HepG2 (cell line): ENCODE measurements around the gene HEPHL1. TPM values are rescaled to one million over a fixed set of nuclear protein-coding genes. Genes with fewer than 3 reads are reported as not detected.

Source experiments
- ATAC-seq: fragments of 200-7000 bp; cut with Tn5 transposase; 3 replicates; pipeline ENCODE4 v1.9.1; 2020; ENCODE audit warnings: mild to moderate bottlenecking, moderate library complexity
- BruUV-seq: library from RNA; stranded (reverse); fragments of 400-500 nt; replicated peaks from 2 replicates; lab custom pipeline; 2021; lab: Mats Ljungman, UMichigan
- CTCF ChIA-PET: fragments of 300-600 bp; formaldehyde crosslinking; extraction: SDS; loops from one replicate; lab custom pipeline; 2021; ENCODE audit warnings: low total read pairs, inconsistent platforms, low intra/inter-chr PET ratio; lab: Yijun Ruan, JAX
- POLR2A ChIA-PET: fragments of 350-600 bp; sonication (Branson Sonifier 250); formaldehyde crosslinking; loops from one replicate; lab custom pipeline; 2020; ENCODE audit warnings: antibody characterized with exemption, inconsistent platforms; lab: Yijun Ruan, JAX
- DNase-seq: peaks from one replicate; pipeline ENCODE4 v3.0.0-alpha.2; 2015; ENCODE audit warnings: low spot score
- FAIRE-seq: peaks from 3 replicates; lab custom pipeline; 2011; peaks lifted over from hg19 to GRCh38; lab: Jason Lieb, UNC
- H2AFZ ChIP-seq: one replicate; pipeline ENCODE4 v1.6.1; 2011; ENCODE audit warnings: low read length, inconsistent platforms
- H3K27ac ChIP-seq: fragments of 300-600 bp; 3 replicates; pipeline ENCODE4 v1.8.0; 2011; ENCODE audit warnings: mixed run types, mild to moderate bottlenecking, mixed read lengths, low read length, inconsistent platforms; ENCODE audit not compliant: insufficient read depth; ENCODE audit errors: extremely low read length
- H3K27me3 ChIP-seq, 2 experiments: fragments of 200-600 bp in 1 of 2; 2 replicates in 1 of 2; 3 replicates in 1 of 2; pipeline versions ENCODE4 v1.6.0 to v1.8.0; 2011; ENCODE audit warnings: low read length in 2 of 2, mild to moderate bottlenecking in 2 of 2, moderate library complexity in 2 of 2, inconsistent platforms in 1 of 2; ENCODE audit not compliant: insufficient read depth in 2 of 2, control insufficient read depth in 1 of 2
- H3K36me3 ChIP-seq, 2 experiments: fragments of 200-600 bp in 1 of 2; replicated peaks in 1 of 2; 2 replicates in 1 of 2; 3 replicates in 1 of 2; pipeline versions ENCODE4 v1.5.1 to v1.8.0; 2011; ENCODE audit warnings: low read length in 2 of 2, inconsistent platforms in 1 of 2; ENCODE audit not compliant: insufficient read depth in 2 of 2, control insufficient read depth in 1 of 2
- H3K4me1 ChIP-seq: 2 replicates; pipeline ENCODE4 v1.5.1; 2012; ENCODE audit warnings: low read length, inconsistent platforms; ENCODE audit not compliant: insufficient read depth
- H3K4me2 ChIP-seq: 2 replicates; pipeline ENCODE4 v1.6.0; 2011; ENCODE audit warnings: low read depth, low read length, inconsistent platforms
- H3K4me3 ChIP-seq, 3 experiments: fragments of 200-600 bp in 1 of 3; sonication (generic), shearing (Covaris generic) in 1 of 3; replicated peaks in 1 of 3; 2 replicates each; pipeline ENCODE4 v1.5.1; 2011 to 2016; ENCODE audit warnings: low read length in 3 of 3, inconsistent platforms in 2 of 3, low read depth in 2 of 3, mild to moderate bottlenecking in 2 of 3, control low read depth in 1 of 3, mixed read lengths in 1 of 3; ENCODE audit not compliant: insufficient read depth in 1 of 3
- H3K79me2 ChIP-seq: one replicate; pipeline ENCODE4 v1.6.1; 2011; ENCODE audit warnings: low read length, inconsistent platforms; ENCODE audit not compliant: insufficient read depth
- H3K9ac ChIP-seq: 2 replicates; pipeline ENCODE4 v1.6.0; 2011; ENCODE audit warnings: mild to moderate bottlenecking, low read depth, low read length, inconsistent platforms; ENCODE audit not compliant: insufficient read depth
- H3K9me3 ChIP-seq: 2 replicates; pipeline ENCODE4 v1.5.1; 2012; ENCODE audit warnings: mild to moderate bottlenecking, low read length
- H4K20me1 ChIP-seq: 2 replicates; pipeline ENCODE4 v1.6.0; 2011; ENCODE audit warnings: inconsistent platforms, mild to moderate bottlenecking, low read length, moderate library complexity; ENCODE audit not compliant: insufficient read depth
- HIVEP1 ChIP-seq: sonication (generic); formaldehyde crosslinking; IDR thresholded peaks from 2 replicates; pipeline ENCODE4 v1.4.0; 2020; ENCODE audit warnings: mild to moderate bottlenecking, missing genetic modification reagents
- SMARCE1 ChIP-seq: fragments of 450-650 bp; IDR thresholded peaks from 2 replicates; pipeline ENCODE4 v1.6.1; 2017; ENCODE audit warnings: borderline replicate concordance
- SOX13 ChIP-seq, 3 experiments: fragments of 450-650 bp in 1 of 3; sonication (generic) in 1 of 3; formaldehyde crosslinking in 1 of 3; IDR thresholded peaks in 2 of 3; conservative IDR thresholded peaks in 1 of 3; 2 replicates each; pipeline versions ENCODE4 v1.5.0 to v1.6.1; 2016 to 2020; ENCODE audit warnings: antibody characterized with exemption in 1 of 3, mild to moderate bottlenecking in 1 of 3, missing compliant biosample characterization in 1 of 3, missing genetic modification reagents in 1 of 3, moderate library complexity in 1 of 3
- TRAFD1 ChIP-seq: sonication (generic); formaldehyde crosslinking; IDR thresholded peaks from 2 replicates; pipeline ENCODE4 v1.5.1; 2020; ENCODE audit warnings: missing genetic modification reagents, mild to moderate bottlenecking, borderline replicate concordance
- ZKSCAN8 ChIP-seq: IDR thresholded peaks from 2 replicates; pipeline ENCODE4 v1.6.1; 2016; ENCODE audit warnings: borderline replicate concordance, missing genetic modification reagents, missing compliant biosample characterization
- ZNF460 ChIP-seq: sonication (generic); formaldehyde crosslinking; IDR thresholded peaks from 2 replicates; pipeline ENCODE4 v1.5.1; 2020; ENCODE audit warnings: missing genetic modification reagents, mild to moderate bottlenecking, borderline replicate concordance
- ZNF652 ChIP-seq: IDR thresholded peaks from 2 replicates; pipeline ENCODE4 v1.6.1; 2016; ENCODE audit warnings: low read depth, borderline replicate concordance
- ZNF737 ChIP-seq: sonication (generic); formaldehyde crosslinking; IDR thresholded peaks from 2 replicates; pipeline ENCODE4 v1.5.0; 2020; ENCODE audit warnings: missing genetic modification reagents, mild to moderate bottlenecking, borderline replicate concordance
- WGBS: methylation state at CpG from one replicate; pipeline ENCODE4 v1.1.6; 2017; ENCODE audit warnings: low lambda C conversion rate; 5-methylcytosine and 5-hydroxymethylcytosine counted together
- in situ Hi-C: cut with HindIII; loops from 2 replicates; pipeline ENCODE4 v1.10.0; 2017; ENCODE audit warnings: low pct_unique_long_range_greater_than_20kb; ENCODE audit not compliant: extremely low pct_ligation_motif_present
- intact Hi-C: fragments of 100-400 bp; cut with micrococcal nuclease; formaldehyde crosslinking; loops from one replicate; pipeline ENCODE4 v1.10.0; 2022; ENCODE audit not compliant: unreplicated experiment
- polyA plus RNA-seq, 8 experiments: library from polyadenylated mRNA; depleted of rRNA in 3 of 8; stranded (reverse) in 7 of 8; unstranded in 1 of 8; fragments of >200 nt; fragmentation: Illumina TruSeq in 4 of 8; extraction: Trizol in 4 of 8; gene quantifications; 2 replicates each; pipeline versions ENCODE4 v1.2.1 to v1.2.3, GENCODE V29; 2011 to 2016; ENCODE audit warnings: low read depth in 4 of 8, missing spikeins in 1 of 8, mixed read lengths in 1 of 8; ENCODE audit not compliant: insufficient read depth in 1 of 8
- total RNA-seq, 5 experiments: library from RNA; depleted of rRNA; stranded (reverse); fragments of >200 nt; fragmentation: Illumina TruSeq; extraction: Trizol; gene quantifications; 2 replicates each; pipeline ENCODE4 v1.2.3, GENCODE V29; 2016; ENCODE audit warnings: low read depth in 1 of 5

HEPHL1 gene
- total and polyA plus RNA-seq, 2 of the 13 experiments (the other 11 are each of a cell fraction or from before 2014, with no cell fraction given): 0.04 to 0.05 TPM

GRCh38 chr11:94142308-94143281, 121.4 kb downstream of the HEPHL1 start:
- BruUV-seq: no TSS peak
- no peak overlapping the region for H3K9ac ChIP-seq
- CTCF ChIA-PET: no interaction called here

More at GRCh38 chr11:94142308-94143281, 121.4 kb downstream of the HEPHL1 start:
- no peaks in the 10 kb centered on the region; a peak in 1 of 5 replicates for H3K36me3 ChIP-seq
- peaks cover 61% of the 10 kb centered on the region for H3K79me2 ChIP-seq
- no peak for FAIRE-seq
- intact Hi-C loops (no loop called here), in situ Hi-C loops (no loop called here)
- peaks cover 16% of the 10 kb centered on the region for H4K20me1 ChIP-seq
- peak; percentile 56 for DNase-seq
- POLR2A ChIA-PET: interaction anchor here (3.1 kb wide), 1 partner anchor 14 kb away, joined by 10 read pairs; the partner anchor contains the start of gene PANX1
- no peak overlapping the region for H2AFZ ChIP-seq
- H3K4me3 ChIP-seq: no peak overlapping the region
- no peaks in the 10 kb centered on the region for H3K27me3 ChIP-seq
- ATAC-seq: 0 out of 3 replicates have a peak, but pooled peaks have one; percentile 18
- no peak for TF ChIP-seq HIVEP1
- no peak for TF ChIP-seq ZNF737 (CRISPR knock-in tag)
- TF ChIP-seq SMARCE1: no peak
- no peak for TF ChIP-seq ZNF460 (CRISPR knock-in tag)
- no peak for TF ChIP-seq ZNF652 (CRISPR knock-in tag)
- no peak for TF ChIP-seq ZKSCAN8 (CRISPR knock-in tag)
- TF ChIP-seq SOX13 (IDR thresholded peaks at IDR 0.05): no peak
- peak in 1 of 2 experiments; percentile 62; a peak in 1 of 4 replicates for TF ChIP-seq SOX13 (CRISPR knock-in tag; conservative IDR thresholded peaks at IDR 0.05 in 1 of 2, IDR thresholded peaks at IDR 0.05 in 1 of 2)
- TF ChIP-seq TRAFD1 (CRISPR knock-in tag): no peak
- WGBS: 95% methylated on average over 7 of the region's 7 CpGs
- H3K4me1 ChIP-seq: peaks cover 61% of the 10 kb centered on the region
- no peaks in the 10 kb centered on the region for H3K9me3 ChIP-seq
- no peak overlapping the region for H3K4me2 ChIP-seq
- no peak overlapping the region for H3K27ac ChIP-seq
